ENCODE results near the gene HSPB9. TPM values are rescaled to one million over a fixed set of nuclear protein-coding genes. Genes with fewer than 3 reads are reported as not detected.

The HSPB9 gene
- total RNA-seq, 1 experiment from 2014 or later = 0.15 TPM

- no peak overlapping the region for H2AFZ ChIP-seq (ENCODE audit: low read length)
- Mint-ChIP-seq H3K9me3 (no peaks in the 10 kb centered on the region), H3K27ac (peak overlapping the region; percentile 90 to 94 (median 92)), H3K4me3 (no peak overlapping the region), H3K4me1 (peaks cover 30 to 40% of the 10 kb centered on the region in 2 experiments), H3K27me3 (ENCODE audit: low read depth) (no peaks in the 10 kb centered on the region), H3K36me3 (ENCODE audit: insufficient read depth in 1 of 3, low read depth in 3 of 3) (peaks cover 0 to 16% (median 1%) of the 10 kb centered on the region in 3 experiments; a peak in 3 of 7 replicates)
- no peaks in the 10 kb centered on the region for H3K9me3 ChIP-seq (ENCODE audit: control insufficient read depth, low read depth, low read length)
- H3K4me1 ChIP-seq (ENCODE audit: insufficient read depth, low read length) = peaks cover 5% of the 10 kb centered on the region; the same call in 1 of the 2 replicates
- peak overlapping the region; percentile 66 for H2AK5ac ChIP-seq (ENCODE audit: insufficient read length, low read length)
- no peak overlapping the region for H3T11ph ChIP-seq (ENCODE audit: low read length)
- no peak overlapping the region for H4K8ac ChIP-seq (replicated peaks; ENCODE audit: insufficient read length, low read depth, low read length)
- H4K20me1 ChIP-seq (ENCODE audit: control insufficient read depth, insufficient read depth, insufficient read length) = no peaks in the 10 kb centered on the region
- TF ChIP-seq, protein P1, sequence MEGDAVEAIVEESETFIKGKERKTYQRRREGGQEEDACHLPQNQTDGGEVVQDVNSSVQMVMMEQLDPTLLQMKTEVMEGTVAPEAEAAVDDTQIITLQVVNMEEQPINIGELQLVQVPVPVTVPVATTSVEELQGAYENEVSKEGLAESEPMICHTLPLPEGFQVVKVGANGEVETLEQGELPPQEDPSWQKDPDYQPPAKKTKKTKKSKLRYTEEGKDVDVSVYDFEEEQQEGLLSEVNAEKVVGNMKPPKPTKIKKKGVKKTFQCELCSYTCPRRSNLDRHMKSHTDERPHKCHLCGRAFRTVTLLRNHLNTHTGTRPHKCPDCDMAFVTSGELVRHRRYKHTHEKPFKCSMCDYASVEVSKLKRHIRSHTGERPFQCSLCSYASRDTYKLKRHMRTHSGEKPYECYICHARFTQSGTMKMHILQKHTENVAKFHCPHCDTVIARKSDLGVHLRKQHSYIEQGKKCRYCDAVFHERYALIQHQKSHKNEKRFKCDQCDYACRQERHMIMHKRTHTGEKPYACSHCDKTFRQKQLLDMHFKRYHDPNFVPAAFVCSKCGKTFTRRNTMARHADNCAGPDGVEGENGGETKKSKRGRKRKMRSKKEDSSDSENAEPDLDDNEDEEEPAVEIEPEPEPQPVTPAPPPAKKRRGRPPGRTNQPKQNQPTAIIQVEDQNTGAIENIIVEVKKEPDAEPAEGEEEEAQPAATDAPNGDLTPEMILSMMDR (conservative IDR thresholded peaks at IDR 0.05) = no peak
- H3K14ac ChIP-seq (ENCODE audit: insufficient read depth, low read length) = no peak overlapping the region; the same call in 1 of the 2 replicates
- no peak overlapping the region for H2BK20ac ChIP-seq (ENCODE audit: low read depth, low read length, poor library complexity, severe bottlenecking)
- no peaks in the 10 kb centered on the region for H3K23me2 ChIP-seq (ENCODE audit: insufficient read length, low read depth, low read length, poor library complexity, severe bottlenecking)
- WGBS (ENCODE audit: extremely low coverage, insufficient read length, low lambda C conversion rate) = no CpG with 5 or more reads among the region's 15 CpGs
- no peaks in the 10 kb centered on the region for H3K27me3 ChIP-seq (ENCODE audit: insufficient read depth, low read length)
- H2BK15ac ChIP-seq (ENCODE audit: low read depth, low read length) = no peak overlapping the region
- no peak overlapping the region for H3K18ac ChIP-seq (ENCODE audit: insufficient read length, low read depth, low read length)
- no peak overlapping the region for H2BK120ac ChIP-seq (ENCODE audit: low read depth, low read length, poor library complexity, severe bottlenecking)
- H3K23ac ChIP-seq (ENCODE audit: insufficient read length, low read depth, low read length) = no peak overlapping the region
- H3K79me2 ChIP-seq (ENCODE audit: insufficient read depth, low read length) = peaks cover 2% of the 10 kb centered on the region; the same call in 1 of the 2 replicates
- no peak overlapping the region for H3K56ac ChIP-seq (ENCODE audit: insufficient read length, low read depth, low read length)
- H4K5ac ChIP-seq (ENCODE audit: insufficient read length, low read depth, low read length) = no peak overlapping the region
- H4K91ac ChIP-seq (ENCODE audit: insufficient read length, low read depth, low read length) = no peak overlapping the region
- H2BK12ac ChIP-seq (ENCODE audit: insufficient read length, low read depth, low read length) = peak overlapping the region; percentile 15
- no peak overlapping the region for H2BK5ac ChIP-seq (ENCODE audit: insufficient read length, low read length)
- H3K4me2 ChIP-seq (ENCODE audit: insufficient read depth, insufficient read length, low read length) = no peak overlapping the region
- peak; percentile 82 for DNase-seq
- H3K27ac ChIP-seq (ENCODE audit: insufficient read length, low read depth, low read length) = peak overlapping the region; percentile 50
- peaks cover 9% of the 10 kb centered on the region for H3K79me1 ChIP-seq (ENCODE audit: insufficient read depth, low read depth, low read length, poor library complexity, severe bottlenecking)
- H3K4ac ChIP-seq (ENCODE audit: low read depth, low read length) = no peak overlapping the region
- no peak overlapping the region for H3K9ac ChIP-seq (ENCODE audit: extremely low read depth, insufficient read length, low read length)
These were observed 13.4 kb downstream of the HSPB9 start for GRCh38 chr17:42135664-42136653.
